Activated CD4-positive, alpha-beta T cell treated with anti-CD3 and anti-CD28 coated beads, Interleukin-2, amount 10 ng/mL, durations not matched to agents 7 days and 5 days (primary cell): ENCODE measurements around the gene DDR1. TPM values are rescaled to one million over a fixed set of nuclear protein-coding genes. Genes with fewer than 3 reads are reported as not detected.
"Not testable (repeated sequence)": the region's sequence is repeated elsewhere in the genome, so short reads cannot be mapped to it uniquely, and the experiment has no call there.

Experiments used
- CTCF ChIA-PET: fragments of 350-600 bp; sonication (Branson Sonifier 250); formaldehyde crosslinking; loops from one replicate; lab custom pipeline; 2021; ENCODE audit warnings: antibody characterized with exemption; lab: Charles Lee
- POLR2A ChIA-PET: fragments of 350-600 bp; sonication (Branson Sonifier 250); formaldehyde crosslinking; loops from one replicate; lab custom pipeline; 2021; ENCODE audit warnings: antibody characterized with exemption; lab: Charles Lee
- DNase-seq: peaks from one replicate; pipeline ENCODE4 v3.0.0-alpha.2; 2020
- H3K27ac Mint-ChIP-seq: one replicate; pipeline ENCODE4 v1.8.0; 2021; ENCODE audit warnings: mild to moderate bottlenecking, moderate library complexity, mixed read lengths
- H3K27me3 Mint-ChIP-seq: one replicate; pipeline ENCODE4 v1.8.0; 2021; ENCODE audit warnings: mixed read lengths
- H3K36me3 Mint-ChIP-seq: one replicate; pipeline ENCODE4 v1.8.0; 2021; ENCODE audit warnings: low read depth, mixed read lengths
- H3K4me1 Mint-ChIP-seq: one replicate; pipeline ENCODE4 v1.8.0; 2021; ENCODE audit warnings: mixed read lengths
- H3K4me3 Mint-ChIP-seq: one replicate; pipeline ENCODE4 v1.8.0; 2021; ENCODE audit warnings: mild to moderate bottlenecking, moderate library complexity, mixed read lengths
- H3K9me3 Mint-ChIP-seq: one replicate; pipeline ENCODE4 v1.8.0; 2021; ENCODE audit warnings: mixed read lengths
- total RNA-seq, 2 experiments: library from RNA; stranded (reverse); gene quantifications; one replicate each; pipeline ENCODE4 v1.2.3, GENCODE V29; 2021

Gene DDR1
- total RNA-seq, 2 experiments from 2014 or later = 4.5 to 5.6 TPM

GRCh38 chr6:30893666-30894065, 9.3 kb downstream of the DDR1 start:
- H3K27me3 Mint-ChIP-seq = no peaks in the 10 kb centered on the region
- no peaks in the 10 kb centered on the region for H3K36me3 Mint-ChIP-seq
- CTCF ChIA-PET = no interaction called here
- POLR2A ChIA-PET = no interaction called here
- H3K9me3 Mint-ChIP-seq = no peaks in the 10 kb centered on the region
- no peak overlapping the region for H3K4me3 Mint-ChIP-seq
- H3K27ac Mint-ChIP-seq = no peak overlapping the region
- DNase-seq = no peak
- H3K4me1 Mint-ChIP-seq = no peaks in the 10 kb centered on the region

DNA sequence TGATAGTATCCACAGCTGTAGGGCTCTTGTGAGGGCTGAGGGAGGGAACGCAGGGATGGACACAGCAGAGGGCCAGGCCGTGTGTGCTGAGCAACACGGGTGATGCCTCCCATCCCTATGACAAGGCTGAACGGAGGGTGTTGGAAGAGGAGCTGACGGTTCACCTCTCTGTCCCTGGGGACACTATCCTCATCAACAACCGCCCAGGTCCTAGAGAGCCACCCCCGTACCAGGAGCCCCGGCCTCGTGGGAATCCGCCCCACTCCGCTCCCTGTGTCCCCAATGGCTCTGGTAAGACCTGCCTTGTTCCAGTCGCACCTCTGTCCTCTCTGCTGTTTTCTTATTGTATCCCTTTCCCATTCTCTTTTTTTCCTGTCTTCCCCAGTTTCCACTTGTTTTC, 10.1 kb downstream of the DDR1 start:
- ChIA-PET CTCF (no interaction called here), POLR2A (no interaction called here)
- Mint-ChIP-seq H3K27me3 (no peaks in the 10 kb centered on the region), H3K9me3 (no peaks in the 10 kb centered on the region), H3K36me3 (no peaks in the 10 kb centered on the region), H3K27ac (no peak overlapping the region), H3K4me3 (no peak overlapping the region), H3K4me1 (no peaks in the 10 kb centered on the region)
- no peak for DNase-seq

- no peaks in the 10 kb centered on the region for H3K36me3 Mint-ChIP-seq
- H3K9me3 Mint-ChIP-seq = no peaks in the 10 kb centered on the region
- H3K4me3 Mint-ChIP-seq = no peak overlapping the region
- no peaks in the 10 kb centered on the region for H3K27me3 Mint-ChIP-seq
- ChIA-PET CTCF (interaction anchor here (1.7 to 1.8 kb wide), 2 partner anchors 12 to 18 kb away, joined by 7 to 9 read pairs; partner anchors contain the start of genes DDR1 and VARS2), POLR2A (no interaction called here)
- no peak overlapping the region for H3K27ac Mint-ChIP-seq
- DNase-seq = no peak
- no peaks in the 10 kb centered on the region for H3K4me1 Mint-ChIP-seq
These were observed 10.6 kb downstream of the DDR1 start for GRCh38 chr6:30894935-30895334.

GRCh38 chr6:30895343-30895742, 11.0 kb downstream of the DDR1 start:
- Mint-ChIP-seq H3K9me3 (no peaks in the 10 kb centered on the region), H3K4me3 (no peak overlapping the region), H3K4me1 (no peaks in the 10 kb centered on the region), H3K27me3 (no peaks in the 10 kb centered on the region), H3K27ac (no peak overlapping the region), H3K36me3 (no peaks in the 10 kb centered on the region)
- DNase-seq = no peak
- CTCF ChIA-PET = interaction anchor here (1.7 to 1.8 kb wide), 2 partner anchors 12 to 18 kb away, joined by 7 to 9 read pairs; partner anchors contain the start of genes DDR1 and VARS2
- POLR2A ChIA-PET = no interaction called here

DNA sequence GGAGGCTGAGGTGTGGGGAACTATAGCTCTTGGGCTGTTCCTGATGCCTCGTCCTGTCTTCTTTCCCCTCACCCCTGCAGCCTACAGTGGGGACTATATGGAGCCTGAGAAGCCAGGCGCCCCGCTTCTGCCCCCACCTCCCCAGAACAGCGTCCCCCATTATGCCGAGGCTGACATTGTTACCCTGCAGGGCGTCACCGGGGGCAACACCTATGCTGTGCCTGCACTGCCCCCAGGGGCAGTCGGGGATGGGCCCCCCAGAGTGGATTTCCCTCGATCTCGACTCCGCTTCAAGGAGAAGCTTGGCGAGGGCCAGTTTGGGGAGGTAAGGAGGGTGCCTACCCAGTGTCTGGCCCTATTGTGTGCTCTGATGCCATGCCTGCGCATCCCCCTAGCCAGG, 12.2 kb downstream of the DDR1 start:
- ChIA-PET POLR2A (no interaction called here), CTCF (interaction anchor here (0.7 to 1.8 kb wide), 3 partner anchors 10 to 17 kb away, joined by 6 to 9 read pairs (median 7); partner anchors contain the start of genes DDR1 and VARS2)
- H3K9me3 Mint-ChIP-seq = no peaks in the 10 kb centered on the region

DNA sequence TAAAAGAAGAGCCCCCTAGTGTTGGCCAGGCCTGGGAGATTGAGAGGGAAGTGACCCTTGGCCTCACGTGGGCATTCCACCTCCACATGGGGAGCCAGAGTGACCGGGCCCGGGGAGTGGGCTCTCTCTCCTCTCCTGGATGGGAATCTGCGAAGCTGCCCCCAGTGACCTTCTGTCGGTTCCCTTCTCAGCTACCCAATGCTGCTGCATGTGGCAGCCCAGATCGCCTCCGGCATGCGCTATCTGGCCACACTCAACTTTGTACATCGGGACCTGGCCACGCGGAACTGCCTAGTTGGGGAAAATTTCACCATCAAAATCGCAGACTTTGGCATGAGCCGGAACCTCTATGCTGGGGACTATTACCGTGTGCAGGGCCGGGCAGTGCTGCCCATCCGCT, 13.6 kb downstream of the DDR1 start:
- Mint-ChIP-seq H3K9me3 (no peaks in the 10 kb centered on the region), H3K27ac (no peak overlapping the region), H3K27me3 (no peaks in the 10 kb centered on the region), H3K4me1 (peaks cover 7% of the 10 kb centered on the region), H3K4me3 (no peak overlapping the region), H3K36me3 (no peaks in the 10 kb centered on the region)
- CTCF ChIA-PET = no interaction called here
- POLR2A ChIA-PET = no interaction called here
- no peak for DNase-seq

More for the DNA sequence above, 12.2 kb downstream of the DDR1 start:
- Mint-ChIP-seq H3K27me3 (no peaks in the 10 kb centered on the region), H3K4me1 (no peaks in the 10 kb centered on the region), H3K4me3 (no peak overlapping the region), H3K27ac (no peak overlapping the region), H3K36me3 (no peaks in the 10 kb centered on the region)
- no peak for DNase-seq

- CTCF ChIA-PET = interaction anchor here (2.0 kb wide), 1 partner anchor 9 kb away, joined by 5 read pairs; no protein-coding TSS in a partner anchor
- peaks cover 9% of the 10 kb centered on the region for H3K4me1 Mint-ChIP-seq
- H3K27ac Mint-ChIP-seq = no peak overlapping the region
- H3K36me3 Mint-ChIP-seq = no peaks in the 10 kb centered on the region
- H3K4me3 Mint-ChIP-seq = no peak overlapping the region
- POLR2A ChIA-PET = no interaction called here
- H3K27me3 Mint-ChIP-seq = no peaks in the 10 kb centered on the region
- H3K9me3 Mint-ChIP-seq = no peaks in the 10 kb centered on the region
- DNase-seq = no peak
These were observed 14.5 kb downstream of the DDR1 start for GRCh38 chr6:30898750-30899360.

DNA sequence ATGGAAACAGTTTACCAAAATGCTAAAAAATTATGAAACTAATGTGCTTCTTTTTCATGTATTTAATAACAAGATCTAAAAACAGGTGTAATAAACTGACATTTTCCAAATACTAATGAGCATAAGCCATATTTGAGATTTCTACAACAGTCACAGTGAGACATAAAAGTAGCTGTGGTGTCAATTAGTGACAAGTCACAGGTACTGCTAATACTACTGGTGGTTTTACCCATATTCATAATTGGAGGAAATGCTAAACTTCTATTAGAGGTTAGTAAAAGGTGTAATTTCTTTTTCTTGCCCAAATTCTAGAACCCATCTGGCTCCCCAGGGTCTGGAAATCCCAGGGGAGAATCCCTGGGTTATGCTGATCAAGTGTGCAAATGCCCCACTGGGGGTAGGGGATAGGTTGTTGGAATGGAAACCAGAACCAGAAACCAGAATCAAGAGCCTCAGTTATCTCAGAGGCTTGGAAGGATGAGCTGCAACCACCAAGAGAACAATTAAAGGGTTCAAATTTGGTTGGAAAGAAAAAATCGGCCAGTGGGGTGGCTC, 16.6 kb downstream of the DDR1 start:
- peak overlapping the region; percentile 25 for H3K27ac Mint-ChIP-seq
- H3K36me3 Mint-ChIP-seq = no peaks in the 10 kb centered on the region
- H3K27me3 Mint-ChIP-seq = no peaks in the 10 kb centered on the region
- no peak for DNase-seq
- ChIA-PET CTCF (interaction anchor here (0.8 kb wide), 1 partner anchor 186 kb away, joined by 3 read pairs; no protein-coding TSS in a partner anchor), POLR2A (no interaction called here)
- H3K4me3 Mint-ChIP-seq = no peak overlapping the region
- peaks cover 9% of the 10 kb centered on the region for H3K4me1 Mint-ChIP-seq
- H3K9me3 Mint-ChIP-seq = no peaks in the 10 kb centered on the region

DNA sequence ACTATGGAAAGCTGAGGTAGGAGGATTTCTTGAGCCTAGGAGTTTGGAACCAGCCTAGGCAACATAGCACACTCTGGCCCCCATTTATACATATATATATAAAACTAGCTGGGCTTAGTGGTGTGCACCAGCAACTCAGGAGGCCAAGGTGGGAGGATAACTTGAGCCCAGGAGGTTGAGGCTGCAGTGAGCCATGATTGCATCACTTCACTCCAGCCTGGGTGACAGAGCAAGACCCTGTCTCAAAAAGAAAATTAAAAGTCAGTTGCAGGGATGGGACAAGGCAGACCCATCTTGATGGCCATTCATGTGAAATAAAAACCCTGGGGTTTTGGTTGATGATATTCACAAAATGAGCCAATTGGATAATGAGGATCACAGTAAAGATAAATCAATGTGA, 17.1 kb downstream of the DDR1 start:
- Mint-ChIP-seq H3K27ac (no peak overlapping the region), H3K4me3 (no peak overlapping the region), H3K27me3 (no peaks in the 10 kb centered on the region), H3K9me3 (no peaks in the 10 kb centered on the region), H3K4me1 (peaks cover 9% of the 10 kb centered on the region), H3K36me3 (no peaks in the 10 kb centered on the region)
- POLR2A ChIA-PET = no interaction called here
- no peak for DNase-seq
- CTCF ChIA-PET = interaction anchor here (0.6 to 0.8 kb wide), 2 partner anchors 186 to 304 kb away, joined by 3 read pairs; no protein-coding TSS in a partner anchor

DNA sequence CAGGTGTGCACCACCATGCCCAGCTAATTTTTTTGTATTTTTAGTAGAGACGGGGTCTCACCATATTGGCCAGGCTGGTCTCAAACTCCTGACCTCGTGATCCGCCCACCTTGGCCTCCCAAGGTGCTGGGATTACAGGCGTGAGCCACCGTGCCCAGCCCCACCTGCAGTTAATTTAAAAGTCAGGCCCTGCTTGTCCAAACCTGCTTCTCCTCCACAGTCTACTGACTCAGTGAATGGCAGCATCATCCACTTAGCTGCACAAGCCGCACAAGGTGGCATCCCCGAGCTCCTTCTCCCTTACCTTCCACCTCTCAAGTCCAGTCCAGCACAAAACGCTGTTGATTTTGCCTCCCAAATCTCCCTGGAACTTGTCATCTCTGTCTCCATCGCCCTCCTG, 17.9 kb downstream of the DDR1 start:
- H3K36me3 Mint-ChIP-seq, DNase-seq, H3K27me3 Mint-ChIP-seq, H3K27ac Mint-ChIP-seq, H3K9me3 Mint-ChIP-seq, POLR2A ChIA-PET, CTCF ChIA-PET, H3K4me3 Mint-ChIP-seq: not testable (repeated sequence)
- H3K4me1 Mint-ChIP-seq = peaks cover 12% of the 10 kb centered on the region

DNA sequence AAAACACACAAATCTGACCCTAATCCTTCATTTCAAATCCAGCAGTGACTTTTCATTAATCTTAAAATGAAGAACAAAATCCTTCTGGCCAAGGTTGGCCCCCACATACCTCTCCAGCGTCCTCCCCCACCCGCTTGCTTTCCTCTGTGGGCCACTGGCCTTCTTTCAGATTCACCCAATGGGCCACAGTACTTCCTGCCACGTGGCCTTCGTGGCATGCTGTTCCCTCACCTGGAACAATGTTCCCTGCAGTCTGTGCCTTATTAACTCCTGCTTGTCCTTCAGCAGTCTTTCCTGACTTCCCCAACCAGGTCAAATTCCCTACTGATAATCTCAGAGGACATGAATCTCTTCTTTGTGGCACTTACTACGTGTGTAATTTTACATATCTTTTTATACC, 18.4 kb downstream of the DDR1 start:
- Mint-ChIP-seq H3K36me3 (no peaks in the 10 kb centered on the region), H3K4me1 (peaks cover 14% of the 10 kb centered on the region), H3K27ac (no peak overlapping the region), H3K4me3 (no peak overlapping the region), H3K27me3 (no peaks in the 10 kb centered on the region), H3K9me3 (no peaks in the 10 kb centered on the region)
- CTCF ChIA-PET = no interaction called here
- POLR2A ChIA-PET = no interaction called here
- no peak for DNase-seq

DNA sequence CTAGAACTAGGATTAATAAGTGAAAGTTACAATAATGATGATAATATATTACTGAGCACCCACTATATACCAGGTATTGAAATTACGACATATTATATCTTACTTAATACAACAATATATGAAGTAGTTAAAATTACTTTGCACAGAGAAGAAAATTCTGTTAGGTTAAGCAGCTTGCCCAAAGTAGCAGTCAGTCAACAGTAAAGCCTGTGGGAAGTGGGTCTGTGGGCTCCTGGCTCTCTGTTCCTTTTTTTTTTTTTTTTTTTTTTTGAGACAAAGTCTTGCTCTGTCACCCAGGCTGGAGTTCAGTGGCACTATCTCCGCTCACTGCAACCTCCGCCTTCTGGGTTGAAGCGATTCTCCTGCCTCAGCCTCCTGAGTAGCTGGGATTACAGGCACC, 18.9 kb downstream of the DDR1 start:
- ChIA-PET POLR2A (no interaction called here), CTCF (interaction anchor here (1.0 to 2.8 kb wide), 3 partner anchors 11 to 177 kb away, joined by 3 to 14 read pairs (median 3); partner anchors contain the start of gene VARS2)
- H3K4me3 Mint-ChIP-seq = no peak overlapping the region
- H3K27me3 Mint-ChIP-seq = no peaks in the 10 kb centered on the region
- H3K9me3 Mint-ChIP-seq = no peaks in the 10 kb centered on the region
- no peaks in the 10 kb centered on the region for H3K36me3 Mint-ChIP-seq
- H3K4me1 Mint-ChIP-seq = peaks cover 19% of the 10 kb centered on the region
- no peak overlapping the region for H3K27ac Mint-ChIP-seq
- DNase-seq = no peak

DNA sequence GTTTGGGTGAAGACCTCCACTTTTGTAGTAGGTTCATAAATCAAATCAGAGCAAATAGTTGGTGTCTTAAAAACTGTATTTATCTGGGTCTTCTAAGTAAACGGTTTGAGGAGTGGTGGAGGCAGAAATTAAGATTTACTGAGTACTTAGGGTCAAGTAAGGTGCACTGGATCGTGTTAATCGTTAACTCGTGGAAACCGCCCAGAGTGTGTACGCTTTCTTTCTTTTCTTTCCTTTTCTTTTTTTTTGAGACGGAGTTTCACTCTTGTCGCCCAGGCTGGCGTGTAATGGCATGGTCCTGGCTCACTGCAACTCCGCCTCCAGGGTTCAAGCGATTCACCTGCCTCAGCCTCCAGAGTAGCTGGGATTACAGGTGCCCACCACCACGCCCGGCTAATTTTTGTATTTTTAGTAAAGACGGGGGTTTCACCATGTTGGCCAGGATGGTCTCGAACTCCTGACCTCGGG, 23.0 kb downstream of the DDR1 start:
- DNase-seq, H3K27me3 Mint-ChIP-seq, H3K9me3 Mint-ChIP-seq, POLR2A ChIA-PET, H3K27ac Mint-ChIP-seq: not testable (repeated sequence)
- CTCF ChIA-PET = interaction anchor here (0.6 to 1.6 kb wide), 5 partner anchors 85 to 180 kb away, joined by 3 to 7 read pairs (median 3); no protein-coding TSS in a partner anchor
- peak overlapping the region; percentile 98 for H3K4me3 Mint-ChIP-seq
- peaks cover 31% of the 10 kb centered on the region for H3K4me1 Mint-ChIP-seq
- H3K36me3 Mint-ChIP-seq = peaks cover 12% of the 10 kb centered on the region
